ENCODE measurements around the gene EZH2.

- peak; percentile 78 for TF ChIP-seq POLR2AphosphoS5 (IDR thresholded peaks at IDR 0.05; ENCODE audit: low read depth)
- TF ChIP-seq, protein P1, sequence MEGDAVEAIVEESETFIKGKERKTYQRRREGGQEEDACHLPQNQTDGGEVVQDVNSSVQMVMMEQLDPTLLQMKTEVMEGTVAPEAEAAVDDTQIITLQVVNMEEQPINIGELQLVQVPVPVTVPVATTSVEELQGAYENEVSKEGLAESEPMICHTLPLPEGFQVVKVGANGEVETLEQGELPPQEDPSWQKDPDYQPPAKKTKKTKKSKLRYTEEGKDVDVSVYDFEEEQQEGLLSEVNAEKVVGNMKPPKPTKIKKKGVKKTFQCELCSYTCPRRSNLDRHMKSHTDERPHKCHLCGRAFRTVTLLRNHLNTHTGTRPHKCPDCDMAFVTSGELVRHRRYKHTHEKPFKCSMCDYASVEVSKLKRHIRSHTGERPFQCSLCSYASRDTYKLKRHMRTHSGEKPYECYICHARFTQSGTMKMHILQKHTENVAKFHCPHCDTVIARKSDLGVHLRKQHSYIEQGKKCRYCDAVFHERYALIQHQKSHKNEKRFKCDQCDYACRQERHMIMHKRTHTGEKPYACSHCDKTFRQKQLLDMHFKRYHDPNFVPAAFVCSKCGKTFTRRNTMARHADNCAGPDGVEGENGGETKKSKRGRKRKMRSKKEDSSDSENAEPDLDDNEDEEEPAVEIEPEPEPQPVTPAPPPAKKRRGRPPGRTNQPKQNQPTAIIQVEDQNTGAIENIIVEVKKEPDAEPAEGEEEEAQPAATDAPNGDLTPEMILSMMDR (IDR thresholded peaks at IDR 0.05; ENCODE audit: insufficient read depth, low read length), result no peak
Observed at GRCh38 chr7:148914208-148914777, 30.2 kb upstream of the EZH2 start.

Data from HL-60 (cell line).